GM10266 (cell line): ENCODE results near the gene ALDH16A1.

Experiments used
- DNase-seq: peaks from one replicate; pipeline ENCODE4 v3.0.0; 2012; ENCODE audit errors: extremely low spot score
- TF ChIP-seq, protein P1 (sequence below): IDR thresholded peaks from 2 replicates; pipeline ENCODE4 v1.5.1; 2012; ENCODE audit warnings: mild to moderate bottlenecking, low read depth; ENCODE audit not compliant: control insufficient read depth, insufficient read depth; ENCODE audit errors: missing control alignments

Gene ALDH16A1

GRCh38 chr19:49435670-49436069 lies 17.4 kb upstream of the ALDH16A1 start:
- DNase-seq, result no peak
- TF ChIP-seq, protein P1, sequence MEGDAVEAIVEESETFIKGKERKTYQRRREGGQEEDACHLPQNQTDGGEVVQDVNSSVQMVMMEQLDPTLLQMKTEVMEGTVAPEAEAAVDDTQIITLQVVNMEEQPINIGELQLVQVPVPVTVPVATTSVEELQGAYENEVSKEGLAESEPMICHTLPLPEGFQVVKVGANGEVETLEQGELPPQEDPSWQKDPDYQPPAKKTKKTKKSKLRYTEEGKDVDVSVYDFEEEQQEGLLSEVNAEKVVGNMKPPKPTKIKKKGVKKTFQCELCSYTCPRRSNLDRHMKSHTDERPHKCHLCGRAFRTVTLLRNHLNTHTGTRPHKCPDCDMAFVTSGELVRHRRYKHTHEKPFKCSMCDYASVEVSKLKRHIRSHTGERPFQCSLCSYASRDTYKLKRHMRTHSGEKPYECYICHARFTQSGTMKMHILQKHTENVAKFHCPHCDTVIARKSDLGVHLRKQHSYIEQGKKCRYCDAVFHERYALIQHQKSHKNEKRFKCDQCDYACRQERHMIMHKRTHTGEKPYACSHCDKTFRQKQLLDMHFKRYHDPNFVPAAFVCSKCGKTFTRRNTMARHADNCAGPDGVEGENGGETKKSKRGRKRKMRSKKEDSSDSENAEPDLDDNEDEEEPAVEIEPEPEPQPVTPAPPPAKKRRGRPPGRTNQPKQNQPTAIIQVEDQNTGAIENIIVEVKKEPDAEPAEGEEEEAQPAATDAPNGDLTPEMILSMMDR, result no peak

DNA sequence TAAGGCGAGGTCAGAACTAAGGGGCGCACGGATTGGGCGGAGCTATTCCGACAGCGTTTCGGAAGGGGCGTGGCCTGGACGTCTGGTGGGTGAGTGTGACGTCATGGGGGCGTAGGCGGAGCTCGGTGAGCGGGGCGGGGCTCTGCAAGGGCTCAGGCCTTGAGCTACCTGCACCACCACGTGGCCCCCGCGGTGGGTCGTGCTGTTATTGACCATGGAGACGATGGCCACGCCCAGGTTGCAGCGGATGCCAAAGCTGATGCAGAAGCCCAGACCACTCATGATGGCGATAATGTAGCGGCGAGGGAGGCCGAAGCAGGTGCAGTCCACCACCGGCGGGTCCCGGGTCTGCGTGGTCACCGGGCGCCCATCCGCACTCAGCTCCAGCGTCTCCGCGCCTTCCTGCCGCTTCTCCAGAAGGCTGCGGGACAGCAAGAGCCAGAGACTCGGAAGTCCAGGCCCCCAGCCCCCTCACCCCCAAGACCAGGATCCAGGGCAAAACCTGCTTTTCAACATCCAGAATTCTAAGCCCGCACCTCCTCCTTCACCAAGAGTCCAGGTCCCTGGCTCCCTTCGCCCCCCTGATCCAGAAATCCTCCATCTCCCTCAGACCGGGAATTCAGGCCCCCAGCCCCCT lies 16.5 kb upstream of the ALDH16A1 start:
- TF ChIP-seq, protein P1, result no peak
- DNase-seq, result no peak

DNA sequence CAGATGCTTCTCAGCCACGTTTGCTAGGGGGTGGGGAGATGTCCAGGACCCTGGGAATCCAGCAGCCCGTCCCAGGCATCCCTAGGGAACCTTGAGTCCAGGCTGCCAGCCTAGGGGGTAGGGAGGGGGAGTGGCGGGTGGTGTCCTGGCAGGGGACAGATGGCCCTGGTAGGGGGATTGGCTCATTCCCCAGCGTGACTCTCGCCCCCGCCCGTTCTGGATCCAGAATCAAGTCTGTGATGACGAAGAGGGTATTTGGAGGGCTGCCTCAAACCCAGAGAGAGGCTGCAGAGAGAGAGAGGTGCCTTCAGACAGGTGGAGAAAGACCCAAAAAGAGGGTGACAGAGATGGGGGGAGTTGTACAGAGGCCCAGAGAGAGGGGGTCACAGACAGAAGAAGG lies 15.8 kb upstream of the ALDH16A1 start:
- TF ChIP-seq, protein P1, result no peak

GRCh38 chr19:49438261-49438660 lies 14.8 kb upstream of the ALDH16A1 start:
- no peak for DNase-seq

More for the DNA sequence above, 15.8 kb upstream of the ALDH16A1 start:
- DNase-seq, result no peak

DNA sequence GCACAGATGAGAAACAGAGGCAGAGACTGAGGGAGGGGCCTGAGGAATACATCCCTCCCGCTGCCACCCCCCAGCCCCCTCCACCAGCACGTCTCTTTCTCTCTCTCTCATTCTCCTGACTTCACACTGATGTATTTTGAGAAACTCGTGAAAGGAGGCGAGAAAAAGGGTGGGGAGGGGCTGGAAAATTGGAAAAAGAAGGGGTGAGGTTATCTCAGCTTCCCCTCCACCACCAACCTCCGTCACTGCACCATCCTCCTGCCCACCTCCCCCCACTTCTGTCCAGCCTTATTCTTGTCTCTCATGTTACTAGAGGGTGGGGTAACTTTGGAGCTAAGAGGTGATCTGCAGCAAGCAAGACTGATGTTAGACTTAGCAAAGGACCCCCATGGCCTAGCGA lies 13.2 kb upstream of the ALDH16A1 start:
- no peak for DNase-seq
- TF ChIP-seq, protein P1, result no peak

More at GRCh38 chr19:49438261-49438660, 14.8 kb upstream of the ALDH16A1 start:
- TF ChIP-seq, protein P1, result no peak

- DNase-seq, result no peak
- TF ChIP-seq, protein P1, result no peak
Observed at GRCh38 chr19:49440439-49441209, 12.4 kb upstream of the ALDH16A1 start.
